GM12891 (cell line): ENCODE results near the gene SCAPER.

Experiments
- PAX5 ChIP-seq: IDR thresholded peaks from 2 replicates; pipeline ENCODE4 v1.6.1; 2011; ENCODE audit warnings: low read length, moderate library complexity, mild to moderate bottlenecking; ENCODE audit not compliant: insufficient read depth, severe bottlenecking
- POLR2A ChIP-seq: IDR thresholded peaks from 2 replicates; pipeline ENCODE4 v1.6.1; 2011; ENCODE audit warnings: low read depth, low read length, control low read depth
- POLR2AphosphoS5 ChIP-seq: IDR thresholded peaks from 2 replicates; pipeline ENCODE4 v1.6.1; 2011; ENCODE audit warnings: low read depth, low read length, control low read depth
- POU2F2 ChIP-seq: IDR thresholded peaks from 2 replicates; pipeline ENCODE4 v1.6.1; 2011; ENCODE audit warnings: low read depth, mild to moderate bottlenecking, control low read depth, low read length, moderate library complexity
- SPI1 ChIP-seq: IDR thresholded peaks from 2 replicates; pipeline ENCODE4 v1.6.1; 2011; ENCODE audit warnings: low read depth, low read length, control low read depth
- TAF1 ChIP-seq: IDR thresholded peaks from 2 replicates; pipeline ENCODE4 v1.6.1; 2011; ENCODE audit warnings: low read depth, low read length, control low read depth

- TF ChIP-seq POLR2A (no peak), POLR2AphosphoS5 (no peak), SPI1 (no peak), TAF1 (no peak), PAX5 (no peak), POU2F2 (no peak)
These were observed 33.6 kb upstream of the SCAPER start for GRCh38 chr15:76938752-76939151.
